Neural cell (in vitro differentiated cells): ENCODE measurements around the gene GATAD2A.

ENCODE experiments used
- EP300 ChIP-seq: fragments of 450-650 bp; conservative IDR thresholded peaks from 2 replicates; pipeline ENCODE4 v1.6.1; 2014; ENCODE audit warnings: antibody characterized with exemption, mild to moderate bottlenecking, moderate library complexity; ENCODE audit not compliant: poor library complexity, severe bottlenecking
- EZH2 ChIP-seq: fragments of 200-600, 300-800 bp; shearing (Covaris generic), sonication (generic); IDR thresholded peaks from 2 replicates; pipeline ENCODE4 v1.6.1; 2014; ENCODE audit warnings: antibody characterized with exemption, low read length, borderline replicate concordance, mild to moderate bottlenecking; ENCODE audit not compliant: insufficient read depth, poor library complexity, severe bottlenecking
- MXI1 ChIP-seq: fragments of 450-650 bp; conservative IDR thresholded peaks from 2 replicates; pipeline ENCODE4 v1.6.1; 2014; ENCODE audit warnings: antibody characterized with exemption, mild to moderate bottlenecking; ENCODE audit not compliant: poor library complexity, severe bottlenecking
- POLR2AphosphoS5 ChIP-seq: IDR thresholded peaks from 2 replicates; pipeline ENCODE4 v1.6.1; 2012
- RAD21 ChIP-seq: fragments of 450-650 bp; conservative IDR thresholded peaks from 2 replicates; pipeline ENCODE4 v1.6.1; 2014; ENCODE audit warnings: antibody characterized with exemption, mild to moderate bottlenecking, moderate library complexity
- REST ChIP-seq: IDR thresholded peaks from 2 replicates; pipeline ENCODE4 v1.6.1; 2012; ENCODE audit warnings: borderline replicate concordance
- TF ChIP-seq, protein P1 (sequence below): fragments of 450-650 bp; IDR thresholded peaks from 2 replicates; pipeline ENCODE4 v1.5.1; 2014; ENCODE audit warnings: antibody characterized with exemption, mild to moderate bottlenecking, moderate library complexity; ENCODE audit not compliant: poor library complexity, severe bottlenecking

GRCh38 chr19:19452243-19453124, 47.0 kb downstream of the GATAD2A start:
- TF ChIP-seq, protein P1, sequence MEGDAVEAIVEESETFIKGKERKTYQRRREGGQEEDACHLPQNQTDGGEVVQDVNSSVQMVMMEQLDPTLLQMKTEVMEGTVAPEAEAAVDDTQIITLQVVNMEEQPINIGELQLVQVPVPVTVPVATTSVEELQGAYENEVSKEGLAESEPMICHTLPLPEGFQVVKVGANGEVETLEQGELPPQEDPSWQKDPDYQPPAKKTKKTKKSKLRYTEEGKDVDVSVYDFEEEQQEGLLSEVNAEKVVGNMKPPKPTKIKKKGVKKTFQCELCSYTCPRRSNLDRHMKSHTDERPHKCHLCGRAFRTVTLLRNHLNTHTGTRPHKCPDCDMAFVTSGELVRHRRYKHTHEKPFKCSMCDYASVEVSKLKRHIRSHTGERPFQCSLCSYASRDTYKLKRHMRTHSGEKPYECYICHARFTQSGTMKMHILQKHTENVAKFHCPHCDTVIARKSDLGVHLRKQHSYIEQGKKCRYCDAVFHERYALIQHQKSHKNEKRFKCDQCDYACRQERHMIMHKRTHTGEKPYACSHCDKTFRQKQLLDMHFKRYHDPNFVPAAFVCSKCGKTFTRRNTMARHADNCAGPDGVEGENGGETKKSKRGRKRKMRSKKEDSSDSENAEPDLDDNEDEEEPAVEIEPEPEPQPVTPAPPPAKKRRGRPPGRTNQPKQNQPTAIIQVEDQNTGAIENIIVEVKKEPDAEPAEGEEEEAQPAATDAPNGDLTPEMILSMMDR, result no peak
- TF ChIP-seq RAD21 (no peak), EZH2 (no peak), MXI1 (no peak), REST (no peak), POLR2AphosphoS5 (no peak), EP300 (no peak)
